Activated CD8-positive, alpha-beta memory T cell treated with anti-CD3 and anti-CD28 coated beads, Interleukin-2, amount 10 ng/mL, durations not matched to agents 7 days and 5 days (primary cell): ENCODE measurements around the gene HTR4. TPM values are rescaled to one million over a fixed set of nuclear protein-coding genes. Genes with fewer than 3 reads are reported as not detected.

Experiments used
- ATAC-seq: fragments of 150-1000 bp; cut with Tn5 transposase; one replicate; pipeline ENCODE4 v1.10.0; 2021; ENCODE audit warnings: moderate library complexity
- CTCF ChIA-PET: fragments of 350-600 bp; sonication (Branson Sonifier 250); formaldehyde crosslinking; loops from one replicate; lab custom pipeline; 2021; ENCODE audit warnings: antibody characterized with exemption; lab: Charles Lee
- DNase-seq: peaks from one replicate; pipeline ENCODE4 v3.0.0-alpha.2; 2020
- H3K27ac Mint-ChIP-seq: one replicate; pipeline ENCODE4 v1.8.0; 2021; ENCODE audit warnings: mild to moderate bottlenecking, mixed read lengths
- H3K27me3 Mint-ChIP-seq: one replicate; pipeline ENCODE4 v1.8.0; 2021; ENCODE audit warnings: mixed read lengths
- H3K36me3 Mint-ChIP-seq: one replicate; pipeline ENCODE4 v1.8.0; 2021; ENCODE audit warnings: mild to moderate bottlenecking, mixed read lengths
- H3K4me1 Mint-ChIP-seq: one replicate; pipeline ENCODE4 v1.8.0; 2021; ENCODE audit warnings: mixed read lengths
- H3K4me3 Mint-ChIP-seq: one replicate; pipeline ENCODE4 v1.8.0; 2021; ENCODE audit warnings: mild to moderate bottlenecking, moderate library complexity, mixed read lengths
- H3K9me3 Mint-ChIP-seq: one replicate; pipeline ENCODE4 v1.8.0; 2022; ENCODE audit warnings: low read depth, mixed read lengths
- total RNA-seq, 2 experiments: library from RNA; stranded (reverse); gene quantifications; one replicate each; pipeline ENCODE4 v1.2.3, GENCODE V29; 2021

The HTR4 gene
- total RNA-seq, 2 experiments from 2014 or later: not detected

- Mint-ChIP-seq H3K4me3 (no peak overlapping the region), H3K4me1 (no peaks in the 10 kb centered on the region), H3K27ac (no peak overlapping the region), H3K36me3 (no peaks in the 10 kb centered on the region), H3K9me3 (peaks cover 5% of the 10 kb centered on the region), H3K27me3 (peaks cover 7% of the 10 kb centered on the region)
- DNase-seq (no peak), ATAC-seq (no peak)
- CTCF ChIA-PET: no interaction called here
Observed at GRCh38 chr5:148524721-148525120, 129.6 kb downstream of the HTR4 start.

- Mint-ChIP-seq H3K36me3 (no peaks in the 10 kb centered on the region), H3K4me1 (no peaks in the 10 kb centered on the region), H3K27me3 (peaks cover 8% of the 10 kb centered on the region), H3K27ac (no peak overlapping the region), H3K9me3 (no peaks in the 10 kb centered on the region), H3K4me3 (no peak overlapping the region)
- CTCF ChIA-PET: no interaction called here
- no peak for ATAC-seq
- DNase-seq: no peak
Observed at GRCh38 chr5:148523139-148523538, 131.2 kb downstream of the HTR4 start.

GRCh38 chr5:148515460-148515859, 138.9 kb downstream of the HTR4 start:
- no peak overlapping the region for H3K4me3 Mint-ChIP-seq
- H3K27ac Mint-ChIP-seq: no peak overlapping the region
- H3K27me3 Mint-ChIP-seq: peaks cover 6% of the 10 kb centered on the region
- H3K4me1 Mint-ChIP-seq: peaks cover 4% of the 10 kb centered on the region
- ATAC-seq: no peak
- DNase-seq: no peak
- CTCF ChIA-PET: no interaction called here
- H3K9me3 Mint-ChIP-seq: no peaks in the 10 kb centered on the region
- no peaks in the 10 kb centered on the region for H3K36me3 Mint-ChIP-seq

GRCh38 chr5:148514344-148514743, 140.0 kb downstream of the HTR4 start:
- Mint-ChIP-seq H3K27ac (no peak overlapping the region), H3K9me3 (no peaks in the 10 kb centered on the region), H3K36me3 (no peaks in the 10 kb centered on the region), H3K4me1 (peaks cover 4% of the 10 kb centered on the region), H3K4me3 (no peak overlapping the region), H3K27me3 (peaks cover 4% of the 10 kb centered on the region)
- DNase-seq (no peak), ATAC-seq (no peak)
- CTCF ChIA-PET: no interaction called here

GRCh38 chr5:148512498-148512897, 141.8 kb downstream of the HTR4 start:
- CTCF ChIA-PET: no interaction called here

GRCh38 chr5:148511810-148512347, 142.4 kb downstream of the HTR4 start:
- ATAC-seq (no peak), DNase-seq (no peak)
- H3K27ac Mint-ChIP-seq: no peak overlapping the region
- H3K4me3 Mint-ChIP-seq: no peak overlapping the region
- no peaks in the 10 kb centered on the region for H3K9me3 Mint-ChIP-seq
- CTCF ChIA-PET: no interaction called here
- H3K4me1 Mint-ChIP-seq: peaks cover 4% of the 10 kb centered on the region
- peaks cover 4% of the 10 kb centered on the region for H3K27me3 Mint-ChIP-seq
- no peaks in the 10 kb centered on the region for H3K36me3 Mint-ChIP-seq

More at GRCh38 chr5:148512498-148512897, 141.8 kb downstream of the HTR4 start:
- H3K4me3 Mint-ChIP-seq: no peak overlapping the region
- peaks cover 4% of the 10 kb centered on the region for H3K4me1 Mint-ChIP-seq
- ATAC-seq: no peak
- peaks cover 4% of the 10 kb centered on the region for H3K27me3 Mint-ChIP-seq
- no peaks in the 10 kb centered on the region for H3K36me3 Mint-ChIP-seq
- no peaks in the 10 kb centered on the region for H3K9me3 Mint-ChIP-seq
- H3K27ac Mint-ChIP-seq: no peak overlapping the region
- no peak for DNase-seq

GRCh38 chr5:148509893-148510292, 144.4 kb downstream of the HTR4 start:
- Mint-ChIP-seq H3K4me1 (peaks cover 4% of the 10 kb centered on the region), H3K36me3 (no peaks in the 10 kb centered on the region), H3K27ac (no peak overlapping the region), H3K27me3 (peaks cover 4% of the 10 kb centered on the region), H3K4me3 (no peak overlapping the region), H3K9me3 (no peaks in the 10 kb centered on the region)
- CTCF ChIA-PET: no interaction called here
- ATAC-seq (no peak), DNase-seq (no peak)

GRCh38 chr5:148507648-148508047, 146.7 kb downstream of the HTR4 start:
- CTCF ChIA-PET: no interaction called here

GRCh38 chr5:148499452-148499851, 154.9 kb downstream of the HTR4 start:
- no peaks in the 10 kb centered on the region for H3K9me3 Mint-ChIP-seq
- no peak overlapping the region for H3K27ac Mint-ChIP-seq
- H3K4me3 Mint-ChIP-seq: no peak overlapping the region
- H3K27me3 Mint-ChIP-seq: peaks cover 31% of the 10 kb centered on the region
- no peaks in the 10 kb centered on the region for H3K36me3 Mint-ChIP-seq
- DNase-seq: no peak
- CTCF ChIA-PET: interaction anchor here (1.4 kb wide), 1 partner anchor 17 kb away, joined by 3 read pairs; no protein-coding TSS in a partner anchor
- H3K4me1 Mint-ChIP-seq: no peaks in the 10 kb centered on the region
- ATAC-seq: no peak

More at GRCh38 chr5:148507648-148508047, 146.7 kb downstream of the HTR4 start:
- no peaks in the 10 kb centered on the region for H3K9me3 Mint-ChIP-seq
- DNase-seq (no peak), ATAC-seq (no peak)
- H3K4me3 Mint-ChIP-seq: no peak overlapping the region
- no peaks in the 10 kb centered on the region for H3K36me3 Mint-ChIP-seq
- H3K27ac Mint-ChIP-seq: no peak overlapping the region
- H3K4me1 Mint-ChIP-seq: peaks cover 4% of the 10 kb centered on the region
- peaks cover 11% of the 10 kb centered on the region for H3K27me3 Mint-ChIP-seq

- Mint-ChIP-seq H3K27me3 (peaks cover 31% of the 10 kb centered on the region), H3K4me1 (no peaks in the 10 kb centered on the region), H3K36me3 (no peaks in the 10 kb centered on the region), H3K4me3 (no peak overlapping the region), H3K9me3 (no peaks in the 10 kb centered on the region), H3K27ac (no peak overlapping the region)
- ATAC-seq: no peak
- CTCF ChIA-PET: no interaction called here
- DNase-seq: no peak
Observed at GRCh38 chr5:148497757-148498156, 156.6 kb downstream of the HTR4 start.

- no peaks in the 10 kb centered on the region for H3K9me3 Mint-ChIP-seq
- no peaks in the 10 kb centered on the region for H3K4me1 Mint-ChIP-seq
- H3K36me3 Mint-ChIP-seq: no peaks in the 10 kb centered on the region
- CTCF ChIA-PET: interaction anchor here (1.0 kb wide), 1 partner anchor 239 kb away, joined by 4 read pairs; no protein-coding TSS in a partner anchor
- no peak overlapping the region for H3K4me3 Mint-ChIP-seq
- ATAC-seq (no peak), DNase-seq (no peak)
- no peak overlapping the region for H3K27ac Mint-ChIP-seq
- H3K27me3 Mint-ChIP-seq: peaks cover 44% of the 10 kb centered on the region
Observed at GRCh38 chr5:148492351-148492750, 162.0 kb downstream of the HTR4 start.

GRCh38 chr5:148491793-148492184, 162.5 kb downstream of the HTR4 start:
- Mint-ChIP-seq H3K27ac (no peak overlapping the region), H3K36me3 (no peaks in the 10 kb centered on the region), H3K27me3 (peaks cover 50% of the 10 kb centered on the region), H3K4me1 (no peaks in the 10 kb centered on the region), H3K4me3 (no peak overlapping the region), H3K9me3 (no peaks in the 10 kb centered on the region)
- CTCF ChIA-PET: no interaction called here
- ATAC-seq (no peak), DNase-seq (no peak)

GRCh38 chr5:148491015-148491792, 163.1 kb downstream of the HTR4 start:
- Mint-ChIP-seq H3K27ac (no peak overlapping the region), H3K4me3 (no peak overlapping the region), H3K27me3 (peaks cover 56% of the 10 kb centered on the region), H3K4me1 (no peaks in the 10 kb centered on the region), H3K36me3 (no peaks in the 10 kb centered on the region), H3K9me3 (no peaks in the 10 kb centered on the region)
- CTCF ChIA-PET: no interaction called here
- DNase-seq (no peak), ATAC-seq (no peak)

- Mint-ChIP-seq H3K4me1 (no peaks in the 10 kb centered on the region), H3K9me3 (no peaks in the 10 kb centered on the region), H3K36me3 (no peaks in the 10 kb centered on the region), H3K27ac (no peak overlapping the region), H3K27me3 (peaks cover 58% of the 10 kb centered on the region), H3K4me3 (no peak overlapping the region)
- no peak for DNase-seq
- CTCF ChIA-PET: no interaction called here
- ATAC-seq: no peak
Observed at GRCh38 chr5:148488757-148489156, 165.6 kb downstream of the HTR4 start.
